GM19468 (cell line): Measurements from ENCODE around the gene CDH15.

ENCODE experiments used
- ATAC-seq: cut with Tn5 transposase; IDR thresholded peaks from one replicate; pipeline ENCODE4 v1.9.1; 2021; ENCODE audit warnings: mild to moderate bottlenecking, moderate library complexity, moderate number of reproducible peaks; ENCODE audit not compliant: unreplicated experiment; ENCODE audit errors: extremely low read depth

The CDH15 gene

GRCh38 chr16:89170346-89171215 is 967 bp upstream of the CDH15 start:
- ATAC-seq, result no peak

DNA sequence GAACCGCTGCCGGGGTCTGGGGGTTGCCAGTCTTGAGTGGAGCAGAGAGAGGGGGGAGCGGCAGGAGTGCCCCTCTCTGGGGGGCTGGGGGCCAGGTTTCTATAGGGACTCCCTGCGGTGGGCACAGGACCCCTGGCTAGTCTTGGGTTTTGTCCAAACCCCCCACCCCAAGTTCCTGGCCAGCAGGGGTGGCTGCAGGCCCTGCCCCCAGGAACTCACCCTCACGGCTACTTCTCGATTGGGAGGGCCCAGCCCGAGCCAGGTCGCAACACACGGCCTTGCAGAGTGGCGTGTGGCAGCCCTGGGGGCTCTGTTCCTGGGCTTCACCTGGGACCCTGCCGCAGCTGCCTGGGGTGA is 601 bp downstream of the CDH15 start:
- ATAC-seq, result no peak

- ATAC-seq, result no peak
Measured at GRCh38 chr16:89172528-89173173, 1.1 kb downstream of the CDH15 start.

- ATAC-seq, result no peak
Measured at GRCh38 chr16:89173174-89173921, 1.8 kb downstream of the CDH15 start.

GRCh38 chr16:89174055-89174827 is 2.7 kb downstream of the CDH15 start:
- ATAC-seq, result no peak

DNA sequence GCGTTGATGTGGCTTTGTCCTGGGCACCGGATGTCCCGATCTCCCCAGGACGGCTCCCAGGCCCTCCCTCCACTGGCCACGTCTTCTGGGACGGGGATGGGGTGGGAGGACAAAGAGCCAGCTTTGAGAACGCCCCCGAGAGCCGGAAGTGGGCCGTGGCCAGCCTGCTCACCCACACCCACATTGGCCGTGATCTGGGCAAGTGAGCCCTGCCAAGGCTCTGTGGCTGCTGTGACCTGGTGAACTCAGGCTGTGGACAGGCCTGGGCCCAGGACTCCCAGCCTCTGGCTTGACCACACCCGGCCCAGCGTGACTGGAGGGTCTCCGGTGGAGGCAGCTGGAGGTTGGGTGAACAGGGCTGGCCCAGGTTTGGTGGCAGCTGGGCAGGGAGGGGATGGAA is 3.3 kb downstream of the CDH15 start:
- ATAC-seq, result no peak

GRCh38 chr16:89175280-89176146 is 4.0 kb downstream of the CDH15 start:
- no peak for ATAC-seq

DNA sequence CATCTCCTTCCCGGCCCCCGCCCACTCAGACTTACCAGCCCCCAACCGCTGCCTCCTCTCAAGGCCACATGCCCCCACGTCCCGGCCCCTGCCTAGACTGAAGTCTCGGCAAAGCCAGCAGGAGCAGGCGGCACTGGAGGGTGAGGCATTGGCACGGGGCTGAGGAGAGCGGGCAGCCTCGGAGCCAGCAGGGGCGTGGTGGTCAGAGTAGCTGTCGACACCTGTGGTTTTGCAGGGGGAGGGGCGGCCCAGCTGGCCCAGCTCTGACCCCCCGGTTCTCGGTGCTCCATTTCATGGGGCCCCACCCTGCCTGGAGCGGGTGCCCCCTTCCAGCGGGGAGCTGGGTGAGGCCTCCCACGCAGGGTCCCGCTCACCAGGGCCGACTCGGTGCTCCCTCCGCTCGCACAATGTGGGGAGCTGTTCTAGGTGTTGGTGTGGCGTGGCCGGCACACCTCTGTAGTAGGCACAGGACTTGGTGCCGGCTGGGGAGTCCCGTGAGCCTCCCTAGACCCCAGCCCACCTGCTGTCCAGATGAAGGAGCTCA is 4.7 kb downstream of the CDH15 start:
- ATAC-seq, result no peak

DNA sequence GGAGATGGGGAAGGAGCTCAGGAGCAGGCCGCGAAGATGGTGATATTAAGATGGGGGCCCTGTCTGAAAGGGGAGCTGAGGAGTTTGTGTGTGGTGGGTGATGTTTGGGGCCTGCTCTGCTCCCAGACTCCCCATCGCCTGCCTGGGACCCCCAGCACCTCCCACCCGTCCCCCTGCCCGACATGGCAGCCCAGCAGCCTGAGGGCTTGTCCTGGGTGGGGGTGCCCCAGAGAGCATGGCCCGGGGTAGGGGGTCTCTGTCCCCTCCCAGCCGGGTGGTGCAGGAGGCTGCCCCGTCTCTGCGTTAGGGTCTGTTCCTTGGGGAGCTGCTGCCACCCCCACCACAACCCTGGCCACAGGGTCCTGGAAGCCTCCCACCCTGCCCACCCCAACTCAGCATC is 5.2 kb downstream of the CDH15 start:
- ATAC-seq, result no peak

GRCh38 chr16:89177501-89177900 is 6.0 kb downstream of the CDH15 start:
- no peak for ATAC-seq

- ATAC-seq, result no peak
Measured at GRCh38 chr16:89178453-89179147, 7.1 kb downstream of the CDH15 start.

DNA sequence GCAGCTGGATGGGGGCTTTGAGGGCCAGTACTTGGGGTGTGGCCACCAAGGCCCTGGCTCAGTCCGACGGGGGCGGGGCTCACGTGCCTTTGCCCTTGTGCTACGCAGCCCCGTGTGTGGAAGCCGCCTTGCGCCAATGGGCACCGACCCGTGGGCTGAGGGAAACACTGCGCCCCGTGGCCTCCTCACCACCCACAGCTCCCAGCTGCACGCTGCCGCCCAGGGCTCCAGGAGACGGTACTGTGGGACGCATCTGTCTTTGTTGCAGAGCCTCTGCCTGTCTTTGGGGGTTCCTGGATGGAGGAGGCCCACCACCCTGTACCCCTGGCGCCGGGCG is 7.6 kb downstream of the CDH15 start:
- ATAC-seq, result no peak

- no peak for ATAC-seq
Measured at GRCh38 chr16:89179656-89180315, 8.2 kb downstream of the CDH15 start.

DNA sequence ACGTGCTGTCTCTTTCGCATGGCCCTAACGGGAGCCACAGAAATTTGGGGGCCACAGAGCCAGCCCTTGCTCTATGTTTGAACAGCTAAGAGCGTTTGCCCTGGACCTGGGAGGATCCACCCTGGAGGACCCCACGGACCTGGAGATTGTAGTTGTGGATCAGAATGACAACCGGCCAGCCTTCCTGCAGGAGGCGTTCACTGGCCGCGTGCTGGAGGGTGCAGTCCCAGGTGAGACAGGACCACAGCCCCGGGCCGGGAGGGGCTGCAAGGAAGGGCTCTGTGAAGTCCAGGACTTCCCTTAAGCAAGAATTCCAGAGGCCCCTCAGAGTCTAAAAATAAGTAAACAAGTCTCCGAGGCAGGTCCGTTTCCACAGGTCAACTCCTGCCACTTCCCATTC is 11.9 kb downstream of the CDH15 start:
- no peak for ATAC-seq

DNA sequence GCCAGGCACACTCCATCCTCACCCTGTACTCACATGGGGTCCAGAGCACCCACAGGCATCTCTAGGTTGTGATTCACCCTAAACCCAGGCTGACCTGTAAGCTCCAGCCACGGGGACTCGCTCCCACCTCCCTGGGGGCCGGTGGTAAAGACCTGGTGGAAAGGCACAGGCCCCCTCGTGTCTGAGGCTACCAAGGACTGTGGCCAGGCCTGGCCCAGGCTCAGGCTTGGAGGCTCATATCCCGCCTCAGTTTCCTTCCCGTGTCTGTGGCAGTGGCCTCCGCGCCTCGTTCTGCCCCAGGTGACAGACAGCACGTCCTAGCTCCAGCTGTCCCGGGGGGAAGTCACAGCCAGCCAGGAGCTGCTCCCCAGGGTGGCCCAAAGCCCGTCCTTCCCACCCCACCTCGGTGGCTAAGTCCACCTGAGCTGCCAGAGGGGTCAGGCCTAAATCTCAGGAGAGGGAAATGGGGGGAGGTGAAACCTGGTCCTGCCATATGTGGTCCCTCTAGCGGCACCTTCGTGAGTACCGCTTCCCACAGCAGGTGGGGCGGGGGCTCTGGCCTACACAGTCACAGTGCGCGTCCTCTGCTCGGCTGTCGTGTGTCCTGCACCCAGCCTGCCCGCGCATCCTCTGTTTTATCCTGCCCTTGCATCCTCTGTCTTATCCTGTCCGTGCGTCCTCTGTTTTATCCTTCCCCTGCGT is 12.6 kb downstream of the CDH15 start:
- no peak for ATAC-seq

DNA sequence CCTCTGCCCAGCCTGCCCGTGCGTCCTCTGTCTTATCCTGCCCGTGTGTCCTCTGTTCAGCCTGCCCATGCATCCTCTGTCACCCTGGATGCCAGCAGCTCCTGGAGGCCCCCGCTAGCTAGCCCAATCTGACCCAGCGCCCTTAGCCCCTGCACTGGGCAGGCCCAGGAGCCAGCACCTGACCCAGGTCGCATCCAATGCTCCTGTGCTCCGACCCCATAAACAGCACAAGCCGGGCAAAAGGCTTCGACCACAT is 13.1 kb downstream of the CDH15 start:
- no peak for ATAC-seq

DNA sequence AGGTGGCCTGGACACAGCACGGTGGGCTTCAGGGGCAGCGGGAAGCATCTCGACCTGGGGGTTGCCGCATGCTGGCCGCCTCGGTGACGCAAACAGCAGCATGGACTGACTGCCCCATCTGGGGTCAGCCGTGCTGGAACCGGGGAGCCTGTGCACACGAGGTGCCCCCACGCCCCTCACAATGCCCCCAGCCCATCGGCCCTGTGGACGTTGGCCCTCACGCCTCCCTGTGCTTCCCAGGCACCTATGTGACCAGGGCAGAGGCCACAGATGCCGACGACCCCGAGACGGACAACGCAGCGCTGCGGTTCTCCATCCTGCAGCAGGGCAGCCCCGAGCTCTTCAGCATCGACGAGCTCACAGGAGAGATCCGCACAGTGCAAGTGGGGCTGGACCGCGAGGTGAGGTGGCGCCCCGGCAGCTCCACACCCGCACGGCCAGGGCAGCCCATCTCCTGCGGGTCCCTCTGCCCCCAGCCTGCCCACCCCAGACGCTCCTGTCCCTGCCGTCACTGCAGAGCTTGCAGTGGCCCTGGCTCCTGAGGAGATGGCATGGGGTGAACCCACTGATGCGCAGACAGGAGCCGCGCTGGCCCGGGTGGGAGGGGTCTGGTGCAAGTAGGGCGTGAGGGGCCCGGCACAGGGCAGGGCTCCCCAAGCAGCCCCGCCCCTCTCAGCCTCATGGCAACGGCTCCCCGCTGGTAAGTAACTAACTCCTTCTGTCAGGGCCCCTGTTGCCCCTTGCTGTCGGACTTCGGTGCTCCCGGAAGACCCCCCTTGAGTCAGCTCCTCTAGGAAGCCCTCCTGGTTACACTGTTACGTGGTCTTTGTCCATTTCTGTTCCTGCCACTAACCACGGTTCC is 13.6 kb downstream of the CDH15 start:
- no peak for ATAC-seq
